IPS-20b (cell line): ENCODE results near the gene CCSER2.
A peak's percentile ranks its signal among the peaks of the same experiment; 100 is the strongest.

Experiments used
- H3K27ac ChIP-seq: one replicate; pipeline ENCODE4 v1.5.1; 2013; ENCODE audit warnings: low read length
- H3K27me3 ChIP-seq: 2 replicates; pipeline ENCODE4 v1.6.1; 2013; ENCODE audit warnings: mild to moderate bottlenecking, low read length, inconsistent platforms; ENCODE audit not compliant: insufficient read depth
- H3K36me3 ChIP-seq: 2 replicates; pipeline ENCODE4 v1.6.1; 2013; ENCODE audit warnings: low read depth, mild to moderate bottlenecking, inconsistent platforms, low read length, moderate library complexity; ENCODE audit not compliant: insufficient read depth
- H3K4me1 ChIP-seq: 2 replicates; pipeline ENCODE4 v1.6.1; 2013; ENCODE audit warnings: mild to moderate bottlenecking, control low read depth, inconsistent platforms, low read length, moderate library complexity; ENCODE audit not compliant: insufficient read depth
- H3K4me3 ChIP-seq: 2 replicates; pipeline ENCODE4 v1.5.1; 2013; ENCODE audit warnings: mild to moderate bottlenecking, low read length, inconsistent platforms
- H3K9ac ChIP-seq: 2 replicates; pipeline ENCODE4 v1.6.1; 2013; ENCODE audit warnings: low read depth, mild to moderate bottlenecking, inconsistent platforms, low read length, moderate library complexity
- H3K9me3 ChIP-seq: 2 replicates; pipeline ENCODE4 v1.6.1; 2013; ENCODE audit warnings: mild to moderate bottlenecking, low read depth, low read length, inconsistent platforms; ENCODE audit not compliant: insufficient read depth

CCSER2 gene

DNA sequence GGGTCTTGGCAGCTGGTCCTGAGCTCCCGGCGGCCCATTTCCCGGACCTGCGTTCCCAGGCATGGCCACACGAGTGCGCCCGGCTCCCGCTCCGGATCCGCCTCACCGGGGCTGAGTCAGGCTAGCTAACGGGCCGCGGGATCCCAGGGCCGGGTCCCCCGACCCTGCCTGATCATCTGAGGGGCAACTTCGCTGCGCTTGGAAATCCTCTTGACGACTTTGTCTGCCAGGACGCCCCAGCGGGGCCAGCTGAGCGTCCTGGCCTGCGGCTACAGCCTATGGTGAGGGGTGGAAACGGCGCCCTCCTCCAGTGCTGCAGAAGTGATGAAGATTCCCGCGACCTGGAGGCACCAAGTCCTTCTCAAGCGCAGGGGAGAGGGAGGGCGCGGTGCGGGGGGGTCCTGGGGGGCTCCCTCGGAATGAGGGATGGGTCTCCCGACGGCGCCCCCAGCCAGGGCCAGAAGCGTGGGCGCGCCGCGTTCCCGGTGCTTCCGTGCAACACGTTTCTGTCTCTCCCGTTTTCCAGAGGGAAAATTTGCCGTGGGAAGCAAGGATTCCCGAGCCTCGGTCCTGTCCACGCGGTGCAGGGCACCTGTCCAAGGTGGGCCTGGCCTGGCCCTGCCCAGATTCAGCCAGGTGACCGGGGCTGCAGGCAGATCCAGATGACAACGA lies 212.4 kb downstream of the CCSER2 start:
- H3K9ac ChIP-seq, result no peak overlapping the region; the same call in 1 of the 2 replicates
- H3K27ac ChIP-seq, result no peak overlapping the region
- no peaks in the 10 kb centered on the region for H3K9me3 ChIP-seq
- no peaks in the 10 kb centered on the region; the same call in 1 of the 2 replicates for H3K27me3 ChIP-seq
- H3K4me1 ChIP-seq, result peaks cover 8% of the 10 kb centered on the region; the same call in 1 of the 2 replicates
- H3K36me3 ChIP-seq, result no peaks in the 10 kb centered on the region
- peak overlapping the region; percentile 63; the same call in 1 of the 2 replicates for H3K4me3 ChIP-seq

DNA sequence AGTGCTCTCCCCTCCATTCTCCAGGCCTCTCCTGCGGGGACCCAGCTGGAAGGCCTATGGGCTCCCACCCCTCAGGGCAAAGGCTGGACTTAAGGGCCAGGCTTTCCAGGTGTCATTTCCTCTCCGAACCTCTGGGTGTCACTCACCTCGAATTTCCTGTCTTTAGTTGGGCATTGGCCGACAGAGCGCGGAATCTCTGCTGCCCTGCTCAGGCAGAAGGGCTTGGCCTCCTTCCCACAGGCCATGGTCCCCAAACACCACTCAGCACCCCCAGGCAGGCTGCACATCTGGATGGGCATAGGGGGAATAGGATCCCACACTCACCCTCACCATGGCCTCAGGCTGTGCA lies 212.9 kb downstream of the CCSER2 start:
- H3K27ac ChIP-seq, result no peak overlapping the region
- H3K9me3 ChIP-seq, result no peaks in the 10 kb centered on the region
- no peak overlapping the region; the same call in 1 of the 2 replicates for H3K9ac ChIP-seq
- H3K4me1 ChIP-seq, result peaks cover 8% of the 10 kb centered on the region; the same call in 1 of the 2 replicates
- H3K27me3 ChIP-seq, result no peaks in the 10 kb centered on the region; the same call in 1 of the 2 replicates
- no peaks in the 10 kb centered on the region for H3K36me3 ChIP-seq
- H3K4me3 ChIP-seq, result peak overlapping the region; percentile 63; the same call in 1 of the 2 replicates

DNA sequence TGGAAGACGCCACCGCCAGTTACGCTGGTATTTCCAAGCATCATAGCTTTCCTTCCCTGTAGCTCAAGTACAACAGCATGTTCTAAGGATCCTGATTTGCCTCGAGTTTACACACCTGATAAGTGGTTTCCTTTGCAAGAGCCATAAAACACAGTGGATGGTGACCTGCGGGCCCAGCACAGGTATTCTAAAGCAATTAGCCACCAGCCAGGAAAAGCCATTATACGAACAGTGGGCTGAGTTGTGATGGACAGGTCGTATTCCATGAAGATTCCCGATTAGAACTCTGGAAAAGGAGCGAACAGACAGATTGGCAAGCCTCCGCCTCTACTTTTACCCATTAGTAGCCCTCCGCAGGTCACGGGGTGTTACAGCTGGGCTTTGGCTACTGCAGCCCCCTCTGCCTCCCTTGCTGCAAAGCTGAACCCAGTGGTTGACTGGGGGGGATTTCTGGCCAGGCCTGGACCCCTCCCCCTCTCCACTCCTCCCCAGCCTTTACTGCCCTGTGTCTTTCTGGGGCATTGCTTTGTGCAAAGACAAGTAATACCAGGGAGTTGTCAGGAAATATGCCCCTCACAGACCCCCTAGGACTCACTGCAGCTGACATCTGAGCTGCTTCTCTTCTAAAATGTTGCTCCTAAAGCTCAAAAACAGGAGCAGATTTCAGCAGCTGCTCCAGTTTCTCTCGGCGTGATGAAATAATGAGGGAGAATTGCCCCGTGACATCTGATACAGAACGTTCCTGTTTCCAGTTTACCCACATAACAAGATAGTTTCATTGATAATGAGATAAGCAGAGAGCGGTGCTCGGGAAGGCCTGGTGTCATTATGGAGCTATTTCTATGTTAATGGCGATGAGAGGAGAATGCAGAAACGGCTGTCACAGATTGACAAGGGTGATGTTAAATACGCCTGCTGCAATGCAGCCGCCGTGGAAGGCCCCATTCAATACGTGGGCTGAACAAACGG lies 214.4 kb downstream of the CCSER2 start:
- Histone ChIP-seq H3K9ac (no peak overlapping the region), H3K4me1 (peaks cover 8% of the 10 kb centered on the region; the same call in 1 of the 2 replicates), H3K9me3 (no peaks in the 10 kb centered on the region), H3K27ac (no peak overlapping the region), H3K36me3 (no peaks in the 10 kb centered on the region), H3K4me3 (no peak overlapping the region), H3K27me3 (no peaks in the 10 kb centered on the region; the same call in 1 of the 2 replicates)

DNA sequence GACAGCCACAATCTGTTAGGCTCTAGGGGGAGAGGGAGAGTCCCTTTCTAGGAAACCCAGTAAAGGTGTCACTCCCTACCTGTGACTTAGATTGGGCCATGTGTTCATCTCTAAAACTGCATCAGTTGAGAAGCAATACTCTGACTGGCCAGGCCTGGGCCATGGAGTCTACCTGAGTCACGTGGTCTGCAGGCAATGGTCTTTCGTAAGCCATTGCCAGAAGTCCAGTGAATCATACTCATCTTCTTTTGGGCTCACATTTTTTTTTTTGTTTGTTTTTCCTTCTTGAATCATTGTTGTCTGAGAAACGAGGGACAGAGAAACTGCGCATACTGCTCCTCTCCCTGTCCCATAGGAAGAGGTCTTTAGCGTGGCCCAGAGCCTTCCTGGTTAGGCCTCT lies 215.6 kb downstream of the CCSER2 start:
- peaks cover 8% of the 10 kb centered on the region; the same call in 1 of the 2 replicates for H3K4me1 ChIP-seq

DNA sequence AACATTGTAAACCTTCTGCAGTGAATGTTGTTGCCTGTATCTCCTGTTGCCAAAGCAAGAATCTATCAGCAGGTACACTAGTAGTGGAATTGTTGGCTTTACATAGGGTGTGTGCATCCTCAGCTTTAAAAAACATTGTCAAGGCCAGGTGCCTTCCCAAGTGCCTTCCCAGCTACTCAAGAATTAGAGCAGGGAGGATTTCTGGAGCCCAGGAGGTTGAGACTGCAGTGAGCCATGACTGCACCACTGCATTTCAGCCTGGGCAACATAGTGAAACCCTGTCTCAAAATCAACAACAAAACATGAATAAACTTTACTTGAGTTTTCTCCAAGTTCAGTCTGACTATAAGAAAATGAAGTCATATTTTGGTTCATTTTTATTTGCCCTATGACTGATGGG lies 217.3 kb downstream of the CCSER2 start:
- Histone ChIP-seq H3K4me3 (no peak overlapping the region), H3K9me3 (no peaks in the 10 kb centered on the region), H3K27me3 (no peaks in the 10 kb centered on the region; the same call in 1 of the 2 replicates), H3K27ac (no peak overlapping the region), H3K4me1 (peaks cover 8% of the 10 kb centered on the region; the same call in 1 of the 2 replicates), H3K9ac (no peak overlapping the region), H3K36me3 (no peaks in the 10 kb centered on the region)

More for the DNA sequence above, 215.6 kb downstream of the CCSER2 start:
- H3K27me3 ChIP-seq, result no peaks in the 10 kb centered on the region; the same call in 1 of the 2 replicates
- no peak overlapping the region for H3K4me3 ChIP-seq
- H3K27ac ChIP-seq, result no peak overlapping the region
- no peaks in the 10 kb centered on the region for H3K36me3 ChIP-seq
- H3K9ac ChIP-seq, result no peak overlapping the region
- H3K9me3 ChIP-seq, result no peaks in the 10 kb centered on the region

DNA sequence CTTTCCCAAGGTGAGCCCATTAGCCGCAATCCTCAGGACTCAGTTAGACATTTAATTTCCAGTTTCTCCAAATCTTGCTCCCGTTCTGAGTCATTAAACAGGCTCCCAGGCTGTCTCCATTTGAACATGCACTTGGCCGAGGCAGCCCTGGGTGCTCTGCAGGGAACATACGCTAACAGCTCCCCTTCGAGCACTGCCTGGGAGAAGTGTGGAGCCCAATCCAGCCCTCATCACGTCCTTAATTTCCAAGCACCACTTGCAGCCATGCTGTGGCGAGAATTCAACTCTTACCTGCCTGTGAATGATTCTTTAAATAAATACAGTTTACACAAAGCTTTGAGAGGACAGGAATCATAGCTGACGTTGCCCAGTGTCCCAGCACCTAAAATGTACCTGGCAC lies 218.2 kb downstream of the CCSER2 start:
- Histone ChIP-seq H3K27me3 (no peaks in the 10 kb centered on the region), H3K9me3 (no peaks in the 10 kb centered on the region), H3K4me3 (no peak overlapping the region), H3K9ac (no peak overlapping the region), H3K27ac (no peak overlapping the region), H3K4me1 (peaks cover 8% of the 10 kb centered on the region; the same call in 1 of the 2 replicates), H3K36me3 (no peaks in the 10 kb centered on the region)

DNA sequence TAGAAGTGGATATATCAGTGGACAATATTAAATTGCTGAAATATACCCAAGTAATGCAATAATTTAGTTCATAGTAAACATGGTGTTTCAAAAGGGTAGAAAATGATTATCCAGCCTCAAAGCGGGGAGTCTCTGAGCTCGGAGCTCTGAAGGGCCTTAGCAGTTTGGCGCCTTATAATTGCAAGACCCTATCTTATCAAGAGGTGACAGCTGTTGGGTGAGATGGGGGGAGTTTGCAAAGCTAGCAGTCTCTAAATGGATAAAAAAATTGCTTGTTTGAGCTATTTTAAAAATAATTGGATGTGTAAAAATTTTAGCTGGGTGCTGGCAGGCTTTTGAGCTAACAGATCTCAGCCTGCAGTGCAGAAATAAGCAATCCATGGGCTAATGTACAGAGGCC lies 219.2 kb downstream of the CCSER2 start:
- Histone ChIP-seq H3K4me3 (no peak overlapping the region), H3K36me3 (no peaks in the 10 kb centered on the region), H3K27me3 (no peaks in the 10 kb centered on the region), H3K9ac (no peak overlapping the region), H3K27ac (no peak overlapping the region), H3K9me3 (no peaks in the 10 kb centered on the region), H3K4me1 (peaks cover 8% of the 10 kb centered on the region; the same call in 1 of the 2 replicates)

DNA sequence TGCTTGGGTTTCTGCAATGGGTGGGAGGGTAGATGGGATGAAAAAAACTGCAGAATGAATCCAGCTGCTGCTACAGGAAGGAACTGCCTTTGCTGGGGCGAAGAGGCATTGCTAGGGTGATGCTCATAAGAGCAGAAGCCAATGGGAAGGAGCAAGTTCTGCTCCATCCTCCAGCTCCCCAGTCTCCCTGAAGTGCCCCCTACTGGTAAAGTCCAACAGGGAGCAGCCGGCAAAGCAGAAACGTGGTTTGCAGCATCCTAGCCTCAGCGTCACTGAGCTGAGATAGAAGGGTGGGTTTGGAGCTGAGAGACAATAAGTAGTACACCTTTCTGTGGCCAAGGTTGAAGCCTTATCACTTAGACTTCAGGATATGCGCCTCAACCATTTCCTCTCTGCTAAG lies 220.5 kb downstream of the CCSER2 start:
- Histone ChIP-seq H3K4me3 (no peak overlapping the region), H3K4me1 (no peaks in the 10 kb centered on the region), H3K9ac (no peak overlapping the region), H3K27me3 (no peaks in the 10 kb centered on the region), H3K27ac (no peak overlapping the region), H3K36me3 (no peaks in the 10 kb centered on the region), H3K9me3 (no peaks in the 10 kb centered on the region)

DNA sequence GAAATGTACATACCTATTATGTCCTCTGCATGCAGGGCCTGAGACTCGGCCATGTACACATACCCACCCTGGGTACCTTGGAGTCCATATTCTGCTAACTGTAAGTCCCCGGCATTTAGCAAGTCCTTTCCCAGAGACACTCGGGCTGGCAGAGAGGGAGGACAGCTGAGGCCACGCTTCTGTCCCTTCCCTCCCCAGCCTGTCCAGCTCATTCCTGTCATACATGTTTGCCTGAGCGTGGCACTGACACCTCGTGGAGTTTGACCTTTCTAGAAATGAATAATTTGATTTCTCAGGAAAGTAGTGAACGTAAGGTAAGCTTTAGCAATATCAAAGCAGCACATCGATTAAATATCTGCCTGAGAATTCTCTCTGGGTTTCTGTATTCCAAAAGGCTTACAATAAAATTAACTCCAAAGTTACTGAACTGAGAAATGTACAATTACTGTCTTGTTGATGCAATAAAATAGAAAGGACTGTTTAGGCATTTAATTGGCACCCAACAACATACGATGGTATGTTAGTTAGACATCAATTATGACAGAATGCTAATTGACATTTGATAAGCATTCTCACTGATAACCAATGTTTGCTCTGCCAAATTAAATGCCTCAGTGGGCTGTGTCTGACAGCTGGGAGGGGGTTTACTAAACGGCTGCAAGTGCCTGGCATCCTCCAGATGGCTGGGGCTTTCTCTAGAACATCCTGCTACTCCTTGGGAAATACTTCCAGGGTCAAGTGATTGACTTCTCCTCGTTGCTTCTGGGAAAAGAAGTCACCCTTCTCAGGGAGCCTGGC lies 221.2 kb downstream of the CCSER2 start:
- H3K27me3 ChIP-seq, result no peaks in the 10 kb centered on the region
- H3K9me3 ChIP-seq, result no peaks in the 10 kb centered on the region
- no peak overlapping the region for H3K9ac ChIP-seq
- H3K27ac ChIP-seq, result no peak overlapping the region
- no peak overlapping the region for H3K4me3 ChIP-seq
- no peaks in the 10 kb centered on the region for H3K36me3 ChIP-seq
- H3K4me1 ChIP-seq, result no peaks in the 10 kb centered on the region

DNA sequence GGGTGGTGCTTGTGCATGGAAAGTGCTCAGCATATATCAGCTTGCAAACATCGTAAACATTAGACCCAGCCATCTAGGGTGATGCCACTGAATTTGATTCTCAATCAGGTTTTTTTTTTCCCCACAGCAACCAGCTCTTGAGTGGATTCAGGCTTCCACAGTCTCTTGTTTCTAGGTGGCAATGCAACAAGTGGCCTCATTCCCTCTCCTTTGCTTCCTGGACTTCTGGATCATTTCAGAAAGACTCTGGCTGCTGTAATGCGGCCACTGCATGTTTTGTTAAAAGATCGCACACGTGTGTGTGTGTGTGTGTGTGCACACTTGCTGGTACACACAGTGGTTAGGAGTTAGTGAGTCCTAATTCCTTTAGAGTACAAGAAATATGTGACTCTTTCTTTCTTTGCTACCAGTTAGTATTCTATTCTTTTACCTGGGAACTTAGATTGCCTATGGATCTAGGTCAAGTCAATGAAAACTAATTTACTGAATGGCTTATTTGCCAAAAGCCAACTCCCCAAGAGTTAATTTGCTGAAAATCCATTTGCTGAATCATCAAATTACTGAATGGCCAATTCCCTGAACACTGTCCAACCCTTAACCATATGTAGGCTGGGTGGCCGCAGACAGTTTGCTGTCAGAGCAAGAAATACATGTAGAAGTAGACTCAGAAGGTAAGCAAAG lies 222.5 kb downstream of the CCSER2 start:
- Histone ChIP-seq H3K4me1 (no peaks in the 10 kb centered on the region), H3K27me3 (no peaks in the 10 kb centered on the region), H3K9me3 (no peaks in the 10 kb centered on the region), H3K9ac (no peak overlapping the region), H3K36me3 (no peaks in the 10 kb centered on the region), H3K4me3 (no peak overlapping the region), H3K27ac (no peak overlapping the region)
